HCT116 (cell line): ENCODE measurements around the gene CERS5. TPM values are rescaled to one million over a fixed set of nuclear protein-coding genes. Genes with fewer than 3 reads are reported as not detected.

ENCODE experiments used
- ATAC-seq: fragments of 200-7000 bp; cut with Tn5 transposase; 2 replicates; pipeline ENCODE4 v1.9.1; 2020; ENCODE audit warnings: mild to moderate bottlenecking, moderate library complexity
- BruUV-seq: library from RNA; stranded (reverse); fragments of 400-500 nt; replicated peaks from 2 replicates; lab custom pipeline; 2021; lab: Mats Ljungman, UMichigan
- CTCF ChIA-PET: fragments of 300-600 bp; sonication (Branson Sonifier 250); formaldehyde crosslinking; loops from one replicate; lab custom pipeline; 2021; ENCODE audit warnings: antibody characterized with exemption; lab: Charles Lee
- POLR2A ChIA-PET: fragments of 300-600, 350-600 bp; sonication (Branson Sonifier 250); formaldehyde crosslinking; loops from one replicate; lab custom pipeline; 2021; ENCODE audit warnings: antibody characterized with exemption; lab: Charles Lee
- RAD21 ChIA-PET, 2 experiments: fragments of 300-600 bp; sonication (Branson Sonifier 250); formaldehyde crosslinking; loops; one replicate each; lab custom pipeline; 2023; ENCODE audit warnings: low total read pairs in 2 of 2; ENCODE audit not compliant: uncharacterized antibody in 2 of 2, unreplicated experiment in 2 of 2, low non-redundant PET in 1 of 2; lab: Charles Lee
- DNase-seq: peaks from one replicate; pipeline ENCODE4 v3.0.0-alpha.2; 2010; ENCODE audit warnings: low read depth, low spot score
- H2AFZ ChIP-seq: fragments of 200-600 bp; shearing (Covaris generic), sonication (generic); 2 replicates; pipeline ENCODE4 v1.6.1; 2017; ENCODE audit warnings: low read depth, mixed run types, mixed read lengths, antibody characterized with exemption, low read length; ENCODE audit not compliant: poor library complexity, severe bottlenecking
- H3K27ac ChIP-seq: 2 replicates; pipeline ENCODE4 v1.5.1; 2012; ENCODE audit warnings: low read depth, low read length
- H3K27me3 ChIP-seq: fragments of 200-600 bp; sonication (generic); 2 replicates; pipeline ENCODE4 v1.6.1; 2016; ENCODE audit warnings: mixed run types, low read length, mixed read lengths; ENCODE audit not compliant: insufficient read depth
- H3K36me3 ChIP-seq, 2 experiments: fragments of 200-500 bp in 1 of 2; fragments of 200-600 bp in 1 of 2; sonication (Bioruptor generic) in 1 of 2; sonication (generic) in 1 of 2; 2 replicates each; pipeline versions ENCODE4 v1.5.1 to v1.6.1; 2014 to 2016; ENCODE audit warnings: low read length in 2 of 2, inconsistent platforms in 1 of 2, mixed read lengths in 1 of 2, mixed run types in 1 of 2; ENCODE audit not compliant: insufficient read depth in 2 of 2, control insufficient read depth in 1 of 2
- H3K4me1 ChIP-seq, 2 experiments: fragments of 200-600 bp in 1 of 2; sonication (generic) in 1 of 2; 2 replicates each; pipeline versions ENCODE4 v1.5.1 to v1.6.1; 2012 to 2017; ENCODE audit warnings: low read length in 2 of 2, inconsistent platforms in 1 of 2, mild to moderate bottlenecking in 1 of 2, mixed read lengths in 1 of 2, mixed run types in 1 of 2, moderate library complexity in 1 of 2; ENCODE audit not compliant: insufficient read depth in 2 of 2, control insufficient read depth in 1 of 2
- H3K4me2 ChIP-seq: fragments of 200-600 bp; sonication (generic); 2 replicates; pipeline ENCODE4 v1.6.1; 2017; ENCODE audit warnings: mixed run types, low read length, mixed read lengths
- H3K4me3 ChIP-seq, 2 experiments: fragments of 200-600 bp in 1 of 2; sonication (generic) in 1 of 2; replicated peaks in 1 of 2; 2 replicates each; pipeline ENCODE4 v1.5.1; 2011 to 2016; ENCODE audit warnings: low read length in 2 of 2, control low read depth in 1 of 2, low read depth in 1 of 2, mild to moderate bottlenecking in 1 of 2, mixed read lengths in 1 of 2, mixed run types in 1 of 2
- H3K79me2 ChIP-seq: fragments of 200-600 bp; sonication (generic); 2 replicates; pipeline ENCODE4 v1.6.1; 2017; ENCODE audit warnings: mild to moderate bottlenecking, mixed run types, low read length, moderate library complexity, mixed read lengths; ENCODE audit not compliant: insufficient read depth
- H3K9ac ChIP-seq: fragments of 200-600 bp; sonication (generic); 2 replicates; pipeline ENCODE4 v1.6.1; 2016; ENCODE audit warnings: low read length, mixed read lengths
- H3K9me2 ChIP-seq: fragments of 200-600 bp; sonication (generic), shearing (Covaris generic); 2 replicates; pipeline ENCODE4 v1.6.1; 2017; ENCODE audit warnings: mixed run types, mild to moderate bottlenecking, moderate library complexity; ENCODE audit not compliant: insufficient read depth
- H3K9me3 ChIP-seq, 2 experiments: fragments of 200-500 bp in 1 of 2; fragments of 200-600 bp in 1 of 2; sonication (Bioruptor generic) in 1 of 2; sonication (generic) in 1 of 2; 2 replicates each; pipeline ENCODE4 v1.6.1; 2014 to 2017; ENCODE audit warnings: low read length in 2 of 2, mixed read lengths in 2 of 2, inconsistent platforms in 1 of 2, low read depth in 1 of 2, mild to moderate bottlenecking in 1 of 2, mixed run types in 1 of 2, moderate library complexity in 1 of 2; ENCODE audit not compliant: control insufficient read depth in 1 of 2, insufficient read depth in 1 of 2
- H4K20me1 ChIP-seq: fragments of 200-600 bp; sonication (generic), shearing (Covaris generic); 2 replicates; pipeline ENCODE4 v1.6.1; 2017; ENCODE audit warnings: mixed run types, mild to moderate bottlenecking, moderate library complexity; ENCODE audit not compliant: insufficient read depth
- CBX3 ChIP-seq: IDR thresholded peaks from 2 replicates; pipeline ENCODE4 v1.6.1; 2012; ENCODE audit warnings: low read depth
- ELF1 ChIP-seq: IDR thresholded peaks from 2 replicates; pipeline ENCODE4 v1.6.1; 2012; ENCODE audit warnings: low read depth, borderline replicate concordance
- EZH2phosphoT487 ChIP-seq: fragments of 200-600 bp; IDR thresholded peaks from 2 replicates; pipeline ENCODE4 v1.6.1; 2018; ENCODE audit warnings: antibody characterized with exemption, borderline replicate concordance
- POLR2A ChIP-seq: IDR thresholded peaks from 2 replicates; pipeline ENCODE4 v1.7.0; 2011; ENCODE audit warnings: borderline replicate concordance; ENCODE audit not compliant: insufficient read depth, insufficient read length; ENCODE audit errors: extremely low read depth
- RAD21 ChIP-seq: IDR thresholded peaks from 2 replicates; pipeline ENCODE4 v1.6.1; 2012; ENCODE audit warnings: low read depth, mild to moderate bottlenecking
- SIN3A ChIP-seq: IDR thresholded peaks from 2 replicates; pipeline ENCODE4 v1.6.1; 2012; ENCODE audit warnings: low read depth
- SP1 ChIP-seq: IDR thresholded peaks from 2 replicates; pipeline ENCODE4 v1.6.1; 2012; ENCODE audit warnings: low read depth
- TCF7L2 ChIP-seq: IDR thresholded peaks from 2 replicates; pipeline ENCODE4 v1.7.0; 2011; ENCODE audit warnings: borderline replicate concordance, inconsistent platforms; ENCODE audit not compliant: insufficient read depth, insufficient read length; ENCODE audit errors: extremely low read depth
- YY1 ChIP-seq: IDR thresholded peaks from 2 replicates; pipeline ENCODE4 v1.6.1; 2011; ENCODE audit warnings: low read length, low read depth, moderate library complexity, mild to moderate bottlenecking; ENCODE audit not compliant: insufficient replicate concordance; ENCODE audit errors: extremely low read depth
- ZFX ChIP-seq: fragments of 450-650 bp; IDR thresholded peaks from 2 replicates; pipeline ENCODE4 v1.6.1; 2017
- ZNF274 ChIP-seq: fragments of 200-500 bp; sonication (Bioruptor generic); IDR thresholded peaks from 2 replicates; pipeline ENCODE4 v1.6.1; 2014; ENCODE audit warnings: mild to moderate bottlenecking, low read depth, low read length, inconsistent platforms
- intact Hi-C: fragments of 100-400 bp; cut with micrococcal nuclease; formaldehyde crosslinking; loops from 2 replicates; pipeline ENCODE4 v1.10.0; 2022
- total RNA-seq: library from RNA; stranded (reverse); gene quantifications from one replicate; pipeline ENCODE4 v1.2.1, GENCODE V29; 2021; ENCODE audit not compliant: unreplicated experiment
- TF ChIP-seq, protein P1 (sequence below): IDR thresholded peaks from 2 replicates; pipeline ENCODE4 v1.6.1; 2011; ENCODE audit warnings: mild to moderate bottlenecking, low read length, moderate library complexity; ENCODE audit not compliant: insufficient replicate concordance; ENCODE audit errors: extremely low read depth
- TF ChIP-seq, protein P2 (sequence below): IDR thresholded peaks from 2 replicates; pipeline ENCODE4 v1.6.1; 2012
- TF ChIP-seq, protein P3 (sequence below): IDR thresholded peaks from 2 replicates; pipeline ENCODE4 v1.6.1; 2012; ENCODE audit warnings: low read depth

The CERS5 gene
- total RNA-seq, 1 experiment from 2014 or later, result 33.4 TPM

DNA sequence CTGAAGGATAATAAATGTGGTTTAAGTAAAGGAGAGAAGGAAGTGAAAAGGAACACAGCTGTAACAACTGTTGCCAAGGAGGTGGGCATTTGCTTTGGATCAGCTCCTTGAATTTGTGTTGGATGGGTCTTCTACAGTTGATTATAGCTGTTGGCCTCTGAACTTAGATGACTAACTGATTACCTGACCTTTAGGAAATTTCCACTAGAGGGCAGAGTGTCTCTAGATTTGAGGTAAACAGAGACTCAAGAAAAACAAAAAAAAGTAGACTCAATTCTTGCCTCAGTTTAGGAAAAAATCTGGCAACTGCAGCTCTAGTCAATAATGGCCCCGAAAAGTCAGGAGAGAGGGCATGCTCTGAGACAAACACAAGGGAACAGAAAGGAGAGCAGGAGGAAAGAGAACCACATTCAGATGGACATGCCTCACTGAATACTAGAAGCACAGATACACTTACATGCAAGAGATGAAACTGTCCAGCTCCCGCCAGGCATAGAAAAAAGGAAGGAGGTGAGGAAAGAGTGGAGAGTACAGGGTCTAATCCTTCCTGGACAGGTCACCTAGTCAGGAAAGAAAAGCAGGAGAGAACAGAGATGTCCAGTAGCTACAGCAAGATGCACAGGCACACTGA, 34.5 kb downstream of the CERS5 start:
- Histone ChIP-seq H3K9me3 (no peaks in the 10 kb centered on the region), H3K79me2 (no peaks in the 10 kb centered on the region), H2AFZ (no peak overlapping the region), H3K27ac (no peak overlapping the region), H3K36me3 (peaks cover 34 to 35% of the 10 kb centered on the region in 2 experiments), H3K9me2 (no peaks in the 10 kb centered on the region), H4K20me1 (no peaks in the 10 kb centered on the region), H3K9ac (no peak overlapping the region), H3K4me3 (no peak overlapping the region), H3K4me2 (no peak overlapping the region), H3K4me1 (no peaks in the 10 kb centered on the region), H3K27me3 (no peaks in the 10 kb centered on the region)
- DNase-seq (no peak), ATAC-seq (no peak)
- CTCF ChIA-PET, result interaction anchor here (1.2 kb wide), 1 partner anchor 21 kb away, joined by 7 read pairs; the partner anchor contains the start of gene COX14
- intact Hi-C loops, result no loop called here
- RAD21 ChIA-PET, result no interaction called here
- BruUV-seq, result no TSS peak
- POLR2A ChIA-PET, result no interaction called here
- TF ChIP-seq SP1 (no peak), ELF1 (no peak), CBX3 (no peak)

DNA sequence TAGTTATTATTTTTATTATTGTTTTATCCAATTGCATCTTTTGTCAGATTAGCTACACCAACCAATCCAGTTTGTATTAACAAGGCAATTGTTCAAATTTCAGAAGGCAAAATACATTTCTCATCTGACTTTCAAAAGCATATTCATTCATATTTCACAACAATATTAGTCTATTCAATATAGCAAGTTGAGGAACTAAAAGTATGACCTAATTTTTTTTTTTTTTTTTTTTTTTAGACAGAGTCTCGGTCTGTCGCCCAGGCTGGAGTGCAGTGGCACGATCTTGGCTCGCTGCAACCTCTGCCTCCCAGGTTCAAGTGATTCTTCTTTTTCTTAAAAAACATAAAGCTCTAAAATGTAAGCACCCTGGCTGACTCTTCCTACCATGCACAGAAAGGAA, 37.9 kb downstream of the CERS5 start:
- Histone ChIP-seq H3K4me1 (no peaks in the 10 kb centered on the region), H2AFZ (no peak overlapping the region), H3K4me2 (no peak overlapping the region), H3K27ac (no peak overlapping the region), H3K4me3 (no peak overlapping the region), H3K9ac (no peak overlapping the region), H3K79me2 (no peaks in the 10 kb centered on the region), H4K20me1 (no peaks in the 10 kb centered on the region), H3K9me3 (no peaks in the 10 kb centered on the region), H3K36me3 (peaks cover 22 to 23% of the 10 kb centered on the region in 2 experiments), H3K27me3 (no peaks in the 10 kb centered on the region), H3K9me2 (no peaks in the 10 kb centered on the region)
- POLR2A ChIA-PET, result no interaction called here
- no peak for ATAC-seq
- intact Hi-C loops, result no loop called here
- no TSS peak for BruUV-seq
- RAD21 ChIA-PET, result no interaction called here
- CTCF ChIA-PET, result no interaction called here
- DNase-seq, result no peak
- TF ChIP-seq TCF7L2, result no peak
- TF ChIP-seq YY1, result no peak
- no peak for TF ChIP-seq POLR2A
- TF ChIP-seq, protein P1, sequence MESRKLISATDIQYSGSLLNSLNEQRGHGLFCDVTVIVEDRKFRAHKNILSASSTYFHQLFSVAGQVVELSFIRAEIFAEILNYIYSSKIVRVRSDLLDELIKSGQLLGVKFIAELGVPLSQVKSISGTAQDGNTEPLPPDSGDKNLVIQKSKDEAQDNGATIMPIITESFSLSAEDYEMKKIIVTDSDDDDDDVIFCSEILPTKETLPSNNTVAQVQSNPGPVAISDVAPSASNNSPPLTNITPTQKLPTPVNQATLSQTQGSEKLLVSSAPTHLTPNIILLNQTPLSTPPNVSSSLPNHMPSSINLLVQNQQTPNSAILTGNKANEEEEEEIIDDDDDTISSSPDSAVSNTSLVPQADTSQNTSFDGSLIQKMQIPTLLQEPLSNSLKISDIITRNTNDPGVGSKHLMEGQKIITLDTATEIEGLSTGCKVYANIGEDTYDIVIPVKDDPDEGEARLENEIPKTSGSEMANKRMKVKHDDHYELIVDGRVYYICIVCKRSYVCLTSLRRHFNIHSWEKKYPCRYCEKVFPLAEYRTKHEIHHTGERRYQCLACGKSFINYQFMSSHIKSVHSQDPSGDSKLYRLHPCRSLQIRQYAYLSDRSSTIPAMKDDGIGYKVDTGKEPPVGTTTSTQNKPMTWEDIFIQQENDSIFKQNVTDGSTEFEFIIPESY, result no peak
- TF ChIP-seq, protein P2, sequence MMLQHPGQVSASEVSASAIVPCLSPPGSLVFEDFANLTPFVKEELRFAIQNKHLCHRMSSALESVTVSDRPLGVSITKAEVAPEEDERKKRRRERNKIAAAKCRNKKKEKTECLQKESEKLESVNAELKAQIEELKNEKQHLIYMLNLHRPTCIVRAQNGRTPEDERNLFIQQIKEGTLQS, result no peak
- TF ChIP-seq SP1, result no peak
- TF ChIP-seq, protein P3, sequence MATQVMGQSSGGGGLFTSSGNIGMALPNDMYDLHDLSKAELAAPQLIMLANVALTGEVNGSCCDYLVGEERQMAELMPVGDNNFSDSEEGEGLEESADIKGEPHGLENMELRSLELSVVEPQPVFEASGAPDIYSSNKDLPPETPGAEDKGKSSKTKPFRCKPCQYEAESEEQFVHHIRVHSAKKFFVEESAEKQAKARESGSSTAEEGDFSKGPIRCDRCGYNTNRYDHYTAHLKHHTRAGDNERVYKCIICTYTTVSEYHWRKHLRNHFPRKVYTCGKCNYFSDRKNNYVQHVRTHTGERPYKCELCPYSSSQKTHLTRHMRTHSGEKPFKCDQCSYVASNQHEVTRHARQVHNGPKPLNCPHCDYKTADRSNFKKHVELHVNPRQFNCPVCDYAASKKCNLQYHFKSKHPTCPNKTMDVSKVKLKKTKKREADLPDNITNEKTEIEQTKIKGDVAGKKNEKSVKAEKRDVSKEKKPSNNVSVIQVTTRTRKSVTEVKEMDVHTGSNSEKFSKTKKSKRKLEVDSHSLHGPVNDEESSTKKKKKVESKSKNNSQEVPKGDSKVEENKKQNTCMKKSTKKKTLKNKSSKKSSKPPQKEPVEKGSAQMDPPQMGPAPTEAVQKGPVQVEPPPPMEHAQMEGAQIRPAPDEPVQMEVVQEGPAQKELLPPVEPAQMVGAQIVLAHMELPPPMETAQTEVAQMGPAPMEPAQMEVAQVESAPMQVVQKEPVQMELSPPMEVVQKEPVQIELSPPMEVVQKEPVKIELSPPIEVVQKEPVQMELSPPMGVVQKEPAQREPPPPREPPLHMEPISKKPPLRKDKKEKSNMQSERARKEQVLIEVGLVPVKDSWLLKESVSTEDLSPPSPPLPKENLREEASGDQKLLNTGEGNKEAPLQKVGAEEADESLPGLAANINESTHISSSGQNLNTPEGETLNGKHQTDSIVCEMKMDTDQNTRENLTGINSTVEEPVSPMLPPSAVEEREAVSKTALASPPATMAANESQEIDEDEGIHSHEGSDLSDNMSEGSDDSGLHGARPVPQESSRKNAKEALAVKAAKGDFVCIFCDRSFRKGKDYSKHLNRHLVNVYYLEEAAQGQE, result no peak
- TF ChIP-seq SIN3A, result no peak
- no peak for TF ChIP-seq ZNF274
- no peak for TF ChIP-seq CBX3
- no peak for TF ChIP-seq ZFX
- TF ChIP-seq RAD21, result no peak
- no peak for TF ChIP-seq EZH2phosphoT487
